ENCODE results near the gene MFSD12.
A peak's percentile ranks its signal among the peaks of the same experiment; 100 is the strongest.
"Not testable (repeated sequence)": the region's sequence is repeated elsewhere in the genome, so short reads cannot be mapped to it uniquely, and the experiment has no call there.

MFSD12 gene

GRCh38 chr19:3521104-3521445, 36.3 kb downstream of the MFSD12 start:
- no peak for DNase-seq

- DNase-seq = no peak
These were observed 37.0 kb downstream of the MFSD12 start for GRCh38 chr19:3520166-3521103.

- DNase-seq = no peak
These were observed 38.3 kb downstream of the MFSD12 start for GRCh38 chr19:3519126-3519525.

GRCh38 chr19:3518659-3519058, 38.7 kb downstream of the MFSD12 start:
- no peak for DNase-seq

- DNase-seq = no peak
These were observed 39.1 kb downstream of the MFSD12 start for GRCh38 chr19:3518255-3518654.

- no peak for DNase-seq
These were observed 39.7 kb downstream of the MFSD12 start for GRCh38 chr19:3517638-3518037.

GRCh38 chr19:3516675-3517207, 40.6 kb downstream of the MFSD12 start:
- no peak for DNase-seq

GRCh38 chr19:3515891-3516422, 41.4 kb downstream of the MFSD12 start:
- peak; percentile 65 for DNase-seq

- DNase-seq = peak; percentile 40
These were observed 42.5 kb downstream of the MFSD12 start for GRCh38 chr19:3514930-3515329.

- DNase-seq = no peak
These were observed 43.9 kb downstream of the MFSD12 start for GRCh38 chr19:3513229-3514140.

GRCh38 chr19:3512562-3513228, 44.7 kb downstream of the MFSD12 start:
- no peak for DNase-seq

GRCh38 chr19:3511506-3512251, 45.7 kb downstream of the MFSD12 start:
- DNase-seq = no peak

- DNase-seq = no peak
These were observed 46.7 kb downstream of the MFSD12 start for GRCh38 chr19:3510727-3511126.

GRCh38 chr19:3509566-3509989, 47.8 kb downstream of the MFSD12 start:
- peak; percentile 70 for DNase-seq

- DNase-seq = peak; percentile 51
These were observed 48.4 kb downstream of the MFSD12 start for GRCh38 chr19:3508771-3509535.

- not testable (repeated sequence) for DNase-seq
These were observed 49.2 kb downstream of the MFSD12 start for GRCh38 chr19:3508121-3508661.

- no peak for DNase-seq
These were observed 49.8 kb downstream of the MFSD12 start for GRCh38 chr19:3507371-3508120.

GRCh38 chr19:3506384-3507340, 50.7 kb downstream of the MFSD12 start:
- DNase-seq = no peak

Measured in fibroblast of skin of right biceps (primary cell).